HFF-Myc (cell line): ENCODE results near the gene RPS14.
A peak's percentile ranks its signal among the peaks of the same experiment; 100 is the strongest.

Experiments
- DNase-seq: peaks from one replicate; pipeline ENCODE4 v3.0.0-alpha.2; 2011; ENCODE audit warnings: low read depth; ENCODE audit errors: extremely low read depth
- H3K4me3 ChIP-seq: replicated peaks from 2 replicates; pipeline ENCODE4 v1.5.1; 2011; ENCODE audit warnings: low read depth, mild to moderate bottlenecking, control low read depth, low read length
- CTCF ChIP-seq: IDR thresholded peaks from 2 replicates; pipeline ENCODE4 v1.5.1; 2012; ENCODE audit warnings: mild to moderate bottlenecking, low read depth, low read length, control low read depth; ENCODE audit errors: missing control alignments

RPS14 gene

GRCh38 chr5:150449517-150450339, at the start of gene RPS14:
Gene RPS14 (minus strand): TSS chr5:150449739. CDS start chr5:150447733, 2,006 bp downstream.
- DNase-seq: peak; percentile 76
- H3K4me3 ChIP-seq: peak within 1 kb of the TSS; percentile 100
- TF ChIP-seq CTCF: peak; percentile 72

GRCh38 chr5:150498971-150499370, 49.4 kb upstream of the RPS14 start:
- no peak overlapping the region for H3K4me3 ChIP-seq
- no peak for TF ChIP-seq CTCF
- DNase-seq: no peak

- DNase-seq: no peak
- TF ChIP-seq CTCF: no peak
- peak overlapping the region; percentile 8; the same call in 1 of the 2 replicates for H3K4me3 ChIP-seq
These were observed 49.0 kb upstream of the RPS14 start for GRCh38 chr5:150498501-150498900.

- H3K4me3 ChIP-seq: peak overlapping the region; percentile 8; the same call in 1 of the 2 replicates
- no peak for DNase-seq
- no peak for TF ChIP-seq CTCF
These were observed 48.4 kb upstream of the RPS14 start for GRCh38 chr5:150497989-150498317.

GRCh38 chr5:150497274-150497988, 47.9 kb upstream of the RPS14 start:
- TF ChIP-seq CTCF: no peak
- H3K4me3 ChIP-seq: peak overlapping the region; percentile 8; the same call in 1 of the 2 replicates
- DNase-seq: peak; percentile 82

GRCh38 chr5:150496534-150496933, 47.0 kb upstream of the RPS14 start:
- no peak for TF ChIP-seq CTCF
- no peak overlapping the region for H3K4me3 ChIP-seq
- no peak for DNase-seq
